ENCODE results near the gene KNDC1. TPM values are rescaled to one million over a fixed set of nuclear protein-coding genes. Genes with fewer than 3 reads are reported as not detected.

KNDC1 gene
- total and polyA plus RNA-seq, 2 of the 4 experiments (the other 2 are of a cell fraction) = 0.18 to 1.1 TPM

GRCh38 chr10:133216776-133217175 lies 56.8 kb downstream of the KNDC1 start:
- Histone ChIP-seq H4K20me1 (ENCODE audit: insufficient read depth, low read length) (no peaks in the 10 kb centered on the region), H3K23ac (ENCODE audit: low read depth, low read length) (no peak overlapping the region), H3K56ac (ENCODE audit: extremely low read depth, insufficient read depth, low read length) (no peak overlapping the region), H2BK15ac (ENCODE audit: low read depth, low read length) (no peak overlapping the region), H2AK9ac (replicated peaks; ENCODE audit: low read depth, low read length, poor library complexity) (no peak overlapping the region), H4K5ac (ENCODE audit: low read depth, low read length) (no peak overlapping the region), H2AK5ac (ENCODE audit: low read depth, low read length) (no peak overlapping the region), H3K27ac (ENCODE audit: insufficient read depth, low read length) (no peak overlapping the region), H3K4me3 (ENCODE audit: insufficient read depth, low read depth, low read length) (no peak overlapping the region), H3K79me1 (ENCODE audit: low read depth in 1 of 2, low read length in 2 of 2) (no peaks in the 10 kb centered on the region), H2BK120ac (ENCODE audit: low read depth, low read length) (no peak overlapping the region), H3K9ac (ENCODE audit: low read depth, low read length) (no peak overlapping the region), H2BK5ac (ENCODE audit: low read depth, low read length, poor library complexity, severe bottlenecking) (no peak overlapping the region), H3K9me3 (ENCODE audit: control insufficient read depth, insufficient read depth, low read length) (peaks cover 2% of the 10 kb centered on the region; the same call in 1 of the 2 replicates), H2BK20ac (ENCODE audit: low read depth, low read length) (no peak overlapping the region), H4K91ac (ENCODE audit: insufficient read depth, low read depth, low read length) (no peak overlapping the region), H3K36me3 (ENCODE audit: control insufficient read depth, insufficient read depth, low read length) (no peaks in the 10 kb centered on the region), H3K14ac (replicated peaks; ENCODE audit: low read depth, low read length) (no peak overlapping the region), H2AFZ (replicated peaks; ENCODE audit: low read length, poor library complexity) (no peak overlapping the region), H3K4ac (ENCODE audit: low read depth, low read length) (no peak overlapping the region), H3K4me1 (ENCODE audit: control insufficient read depth, insufficient read depth, low read length) (no peaks in the 10 kb centered on the region), H3K9me1 (ENCODE audit: insufficient read depth, low read length) (no peaks in the 10 kb centered on the region), H3K18ac (ENCODE audit: low read depth, low read length) (no peak overlapping the region), H3K4me2 (ENCODE audit: low read depth, low read length) (no peak overlapping the region), H3K27me3 (ENCODE audit: control insufficient read depth, insufficient read depth, low read length) (peaks cover 12% of the 10 kb centered on the region; the same call in 1 of the 2 replicates), H4K8ac (ENCODE audit: low read depth in 2 of 2, low read length in 2 of 2) (no peak overlapping the region)
- dilution Hi-C loops (cut with HindIII; ENCODE audit: low sequenced_read_pairs, unreplicated experiment) = no loop called here
- in situ Hi-C loops (cut with MboI; ENCODE audit: low sequenced_read_pairs) = no loop called here
- ChIA-PET CTCF (no interaction called here), POLR2A (ENCODE audit: unreplicated experiment) (no interaction called here)
- no peak for ATAC-seq (ENCODE audit: low read depth)
- 78% methylated on average over 19 of the region's 26 CpGs; no CpG with 5 or more reads in 1 of the 2 experiments for WGBS, 2 experiments (ENCODE audit: extremely low coverage in 2 of 2, insufficient read length in 1 of 2)
- TF ChIP-seq MAFK (IDR thresholded peaks at IDR 0.05; ENCODE audit: low read depth, low read length) = no peak
- no peak for TF ChIP-seq RFX5 (IDR thresholded peaks at IDR 0.05; ENCODE audit: low read depth, low read length)
- no peak for TF ChIP-seq RAD21 (IDR thresholded peaks at IDR 0.05; ENCODE audit: low read length)
- TF ChIP-seq BHLHE40 (IDR thresholded peaks at IDR 0.05; ENCODE audit: low read depth, low read length) = no peak
- TF ChIP-seq MXI1 (IDR thresholded peaks at IDR 0.05; ENCODE audit: borderline replicate concordance, low read depth, low read length) = no peak
- TF ChIP-seq CTCF (conservative IDR thresholded peaks at IDR 0.05; ENCODE audit: low read depth, low read length) = no peak
- TF ChIP-seq POLR2A (IDR thresholded peaks at IDR 0.05; ENCODE audit: low read depth, low read length) = no peak
- no peak for TF ChIP-seq ELK1 (IDR thresholded peaks at IDR 0.05; ENCODE audit: borderline replicate concordance, low read depth, low read length)
- TF ChIP-seq NFE2L2 (IDR thresholded peaks at IDR 0.05; ENCODE audit: low read depth, low read length) = no peak
- TF ChIP-seq FOS (IDR thresholded peaks at IDR 0.05; ENCODE audit: low read depth, low read length) = no peak
- TF ChIP-seq SMC3 (IDR thresholded peaks at IDR 0.05; ENCODE audit: low read depth, low read length) = no peak
- TF ChIP-seq CHD1 (IDR thresholded peaks at IDR 0.05; ENCODE audit: low read depth, low read length) = no peak
- TF ChIP-seq MAZ (IDR thresholded peaks at IDR 0.05; ENCODE audit: borderline replicate concordance, low read depth, low read length) = no peak
- TF ChIP-seq RCOR1 (IDR thresholded peaks at IDR 0.05; ENCODE audit: insufficient replicate concordance, low read length) = no peak
- TF ChIP-seq CEBPB (IDR thresholded peaks at IDR 0.05; ENCODE audit: low read depth, low read length) = no peak
- no peak for TF ChIP-seq USF2 (IDR thresholded peaks at IDR 0.05; ENCODE audit: low read depth, low read length)
- no TSS peak for BruUV-seq (replicated peaks)
- intact Hi-C loops (cut with micrococcal nuclease) = no loop called here
- no peak for DNase-seq
